HG03280 (cell line): ENCODE measurements around the gene NDUFB6.
A peak's percentile ranks its signal among the peaks of the same experiment; 100 is the strongest.
"Not testable (repeated sequence)": the region's sequence is repeated elsewhere in the genome, so short reads cannot be mapped to it uniquely, and the experiment has no call there.

Experiments used
- ATAC-seq: cut with Tn5 transposase; IDR thresholded peaks from one replicate; pipeline ENCODE4 v1.9.1; 2021; ENCODE audit warnings: mild to moderate bottlenecking, moderate library complexity; ENCODE audit not compliant: unreplicated experiment

NDUFB6 gene

DNA sequence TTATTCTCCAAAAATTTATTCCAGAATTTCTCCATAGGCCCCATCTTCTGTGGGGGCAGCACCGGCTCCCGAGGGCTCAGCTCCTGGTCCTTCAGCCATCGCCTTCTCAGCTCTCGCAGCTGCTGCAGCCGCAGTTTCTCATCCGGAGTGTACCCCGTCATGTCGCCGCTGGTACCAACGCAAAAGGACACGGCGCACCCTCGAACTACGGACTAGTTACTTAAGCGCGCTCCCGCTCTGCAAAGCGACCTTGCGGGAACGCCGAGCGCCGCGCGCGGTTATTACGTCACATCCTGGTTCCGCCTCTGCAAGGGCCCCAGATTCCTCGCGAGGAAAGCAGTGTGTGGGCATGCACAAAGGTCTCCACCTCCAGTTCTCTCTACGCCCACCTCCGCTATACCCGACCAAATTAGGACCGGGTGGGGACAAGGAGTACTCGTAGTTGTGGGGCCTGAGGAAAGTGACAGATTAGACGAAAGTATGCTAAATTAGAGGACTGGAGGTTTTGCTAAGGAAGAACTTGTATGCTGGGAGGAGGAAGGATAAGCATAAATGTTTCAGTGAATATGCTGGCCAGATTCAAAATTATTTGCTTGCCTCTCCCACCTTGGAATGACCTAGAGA lies at the start of gene NDUFB6:
NDUFB6 (minus strand) TSS at position 260 of the 624 bp plus-strand sequence; CDS start at position 161, 99 bp downstream.
- ATAC-seq = peak; percentile 82

DNA sequence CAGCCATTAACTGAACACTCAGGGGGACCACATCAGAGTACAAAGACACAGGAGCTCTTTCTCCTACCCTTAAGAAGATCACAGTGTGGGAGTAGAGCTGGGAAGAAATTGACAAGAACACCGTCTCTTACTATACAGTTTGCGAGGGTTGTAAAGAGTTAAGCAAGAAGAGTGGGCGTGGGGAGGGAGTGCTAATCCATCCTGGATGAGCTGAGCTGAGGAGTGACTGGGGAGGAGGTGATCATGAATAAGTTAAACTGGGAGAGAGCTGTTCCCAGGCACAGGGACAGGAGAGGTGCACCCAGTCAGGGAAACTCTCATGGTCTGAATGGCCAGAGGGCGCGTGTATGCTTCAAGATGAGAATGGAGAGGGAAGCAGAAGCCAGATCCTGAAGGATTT lies 45.3 kb upstream of the NDUFB6 start:
- no peak for ATAC-seq

- no peak for ATAC-seq
Measured at GRCh38 chr9:32606811-32607210, 33.9 kb upstream of the NDUFB6 start.

GRCh38 chr9:32603914-32604852 lies 31.2 kb upstream of the NDUFB6 start:
- ATAC-seq = no peak

- ATAC-seq = not testable (repeated sequence)
Measured at GRCh38 chr9:32599021-32599420, 26.1 kb upstream of the NDUFB6 start.

- no peak for ATAC-seq
Measured at GRCh38 chr9:32596936-32597335, 24.0 kb upstream of the NDUFB6 start.

DNA sequence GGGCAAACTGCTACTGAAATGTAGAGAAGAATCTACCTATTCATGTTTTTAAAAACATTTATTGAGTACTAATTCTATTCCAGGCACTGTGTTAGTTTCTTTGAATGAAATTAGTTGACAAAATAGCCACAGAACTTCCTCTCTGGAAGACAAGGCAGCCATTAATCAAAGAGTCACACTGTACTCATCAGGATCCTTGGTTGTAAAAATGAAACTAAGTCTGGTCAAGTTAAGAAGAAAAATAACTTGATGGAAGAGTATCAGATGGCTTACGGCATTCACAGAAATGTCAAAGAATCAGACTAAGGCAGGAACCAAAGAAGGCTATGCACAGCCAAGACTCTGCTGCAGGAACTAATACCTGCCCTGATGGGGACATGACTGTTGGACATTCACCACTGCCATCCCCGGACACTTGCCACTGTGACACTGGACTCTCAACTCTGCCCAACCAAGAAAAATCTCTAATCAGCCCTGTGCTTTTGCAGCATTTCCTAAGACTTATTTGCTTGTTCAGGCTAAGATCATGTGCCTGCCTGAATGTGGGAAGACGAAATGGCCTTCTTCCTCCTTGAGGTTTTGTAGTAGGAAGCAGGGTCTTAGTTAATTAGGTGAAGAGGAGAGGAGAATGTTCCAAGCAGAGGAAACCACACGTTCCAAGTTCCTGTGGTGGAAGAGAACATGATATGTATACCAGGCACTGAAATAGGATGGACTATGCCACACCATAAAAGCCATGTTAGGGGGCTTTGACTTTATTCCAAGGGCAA lies 23.3 kb upstream of the NDUFB6 start:
- no peak for ATAC-seq

GRCh38 chr9:32590898-32591297 lies 17.9 kb upstream of the NDUFB6 start:
- no peak for ATAC-seq

DNA sequence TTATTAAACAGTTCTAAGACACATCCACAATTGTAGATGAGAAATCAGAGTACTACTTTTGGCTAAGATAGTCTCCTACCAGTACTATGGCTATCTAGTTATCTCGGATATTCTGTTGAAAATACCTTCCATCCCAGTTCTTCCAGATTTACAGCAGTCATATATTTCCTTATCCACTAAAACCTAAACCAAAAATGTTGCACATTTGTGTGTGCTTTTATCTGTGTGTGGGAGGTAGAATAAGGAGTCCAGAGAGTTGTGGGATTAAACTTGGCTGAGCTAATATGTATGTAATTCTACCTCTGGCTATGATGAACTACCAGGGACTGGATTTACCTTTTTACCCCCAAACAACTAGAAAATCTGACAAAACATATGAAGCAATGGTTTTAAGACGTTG lies 17.5 kb upstream of the NDUFB6 start:
- ATAC-seq = no peak

DNA sequence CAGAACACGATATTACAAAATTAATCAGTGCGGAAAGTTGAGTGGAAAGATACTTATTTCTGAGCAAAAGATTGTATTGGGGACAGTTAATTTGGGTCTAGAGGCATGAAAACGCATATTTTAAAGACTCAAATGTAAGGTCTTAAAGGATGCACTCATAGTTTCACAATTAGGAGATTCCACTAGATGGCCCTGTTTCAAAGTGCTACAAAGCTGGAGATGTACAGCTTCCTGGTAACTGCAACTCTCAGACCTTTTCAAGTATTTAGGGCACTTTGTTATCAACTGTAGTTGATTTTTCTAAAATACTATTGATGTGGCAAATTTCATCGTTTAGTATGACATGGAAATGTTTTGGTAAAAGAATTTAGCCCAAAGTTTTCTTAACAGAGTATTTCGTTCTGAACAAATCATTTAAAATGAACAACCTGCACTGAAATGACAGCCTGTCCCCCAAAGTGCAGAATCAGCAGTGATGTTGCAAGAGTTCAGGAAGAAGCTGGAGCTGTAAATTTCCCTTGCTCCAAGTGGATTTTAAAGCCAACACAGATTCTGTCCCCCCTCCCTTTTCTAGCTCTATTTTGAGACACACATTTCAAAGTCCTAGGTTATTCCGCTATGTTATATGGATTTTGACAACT lies 16.2 kb upstream of the NDUFB6 start:
- no peak for ATAC-seq

GRCh38 chr9:32587901-32588300 lies 14.9 kb upstream of the NDUFB6 start:
- no peak for ATAC-seq

DNA sequence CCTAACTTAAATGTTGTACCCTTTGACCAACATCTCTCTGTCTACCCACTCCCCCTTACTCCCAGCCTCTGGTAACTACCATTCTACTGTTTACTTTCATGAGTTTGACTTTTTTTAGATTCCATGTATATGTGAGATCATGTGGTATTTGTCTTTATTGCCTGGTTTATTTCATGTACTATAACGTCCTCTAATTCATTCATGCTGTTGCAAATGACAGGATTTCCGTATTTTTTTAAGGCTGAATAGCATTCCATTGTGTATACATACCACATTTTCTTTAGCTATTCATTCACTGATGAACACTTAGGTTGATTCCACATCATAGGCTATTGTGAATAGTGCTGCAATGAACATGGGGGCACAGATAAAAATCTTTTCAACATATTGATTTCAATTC lies 11.8 kb upstream of the NDUFB6 start:
- ATAC-seq = no peak

DNA sequence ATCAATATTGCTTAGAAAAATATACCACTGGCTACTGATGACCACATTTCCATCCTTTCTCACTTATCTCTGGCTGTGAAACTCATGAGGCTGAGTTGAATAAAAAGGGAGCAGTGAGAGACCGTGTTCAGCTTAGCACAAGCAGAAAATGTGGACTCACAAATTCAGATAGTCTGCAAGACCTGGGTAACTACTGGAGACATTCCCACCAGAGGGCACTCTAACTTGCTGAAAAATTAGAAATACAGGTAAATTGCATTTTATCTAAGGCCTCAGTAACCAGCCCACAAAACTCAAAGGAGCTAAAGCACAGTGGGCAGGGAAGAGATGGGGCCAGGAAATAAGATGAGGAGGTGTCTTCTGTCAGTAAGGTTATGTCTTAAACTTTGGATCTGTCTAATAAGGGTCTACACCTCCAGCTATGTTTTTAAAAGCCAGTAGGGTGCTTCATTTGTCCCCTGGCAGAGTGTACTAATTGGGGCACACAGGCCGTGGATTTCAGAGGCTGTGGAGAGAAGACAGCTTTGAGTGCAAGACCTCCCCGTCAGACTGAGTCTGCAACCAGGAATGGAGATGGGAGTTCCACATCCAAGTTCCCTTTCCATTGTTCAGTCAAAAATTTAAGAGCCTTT lies 8.7 kb upstream of the NDUFB6 start:
- ATAC-seq = peak; percentile 43

GRCh38 chr9:32580631-32581300 lies 7.8 kb upstream of the NDUFB6 start:
- no peak for ATAC-seq

DNA sequence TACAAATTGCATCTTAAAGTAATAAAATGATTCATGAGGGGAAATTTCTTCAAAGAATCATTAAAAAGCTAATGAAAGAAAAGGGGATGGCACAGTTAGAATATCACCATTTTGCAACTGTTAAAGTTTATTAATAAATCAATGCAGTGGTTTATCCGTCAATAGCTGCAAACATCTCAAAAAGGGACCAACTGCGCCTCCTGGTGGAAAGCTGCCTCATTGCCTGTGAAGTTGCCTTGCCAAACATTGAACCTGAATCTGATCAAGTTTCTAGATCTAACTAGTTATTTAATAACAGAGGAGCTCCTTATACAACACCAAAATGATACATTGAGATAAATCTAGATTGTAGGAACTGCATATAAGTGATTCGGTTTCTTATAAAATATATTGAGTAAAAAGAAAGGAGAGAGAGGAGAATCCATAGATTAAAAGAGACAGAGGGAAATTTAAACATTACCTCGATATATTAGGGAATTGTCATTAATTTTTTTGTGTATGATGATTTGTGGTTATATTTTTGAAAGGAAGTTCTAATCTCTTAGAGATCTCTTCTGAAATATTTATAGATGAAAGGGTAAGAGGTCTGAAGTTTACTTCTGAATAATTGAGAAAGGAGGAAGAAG lies 6.9 kb upstream of the NDUFB6 start:
- ATAC-seq = peak; percentile 44

GRCh38 chr9:32578976-32579375 lies 6.0 kb upstream of the NDUFB6 start:
- no peak for ATAC-seq

DNA sequence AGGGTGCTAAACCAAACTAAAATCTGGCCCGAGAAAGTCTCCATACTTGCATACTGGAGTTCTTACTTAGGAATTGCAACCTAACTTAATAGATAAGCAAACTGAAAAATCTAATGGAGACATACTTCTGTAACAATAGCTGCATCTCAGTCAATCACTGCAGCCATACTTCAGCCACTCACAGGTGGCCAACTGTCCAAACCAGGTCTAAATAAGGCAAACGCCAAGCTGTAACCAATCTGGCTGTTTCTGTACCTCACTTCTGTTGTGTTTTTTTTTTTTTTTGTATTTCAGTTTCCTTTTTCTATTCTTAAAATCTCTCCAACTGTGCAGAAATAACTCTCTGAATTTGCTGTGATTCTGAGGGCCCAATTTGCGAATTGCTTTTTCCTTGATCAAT lies 4.4 kb upstream of the NDUFB6 start:
- ATAC-seq = no peak

GRCh38 chr9:32574858-32575257 lies 1.9 kb upstream of the NDUFB6 start:
- no peak for ATAC-seq

GRCh38 chr9:32573821-32574220 lies 862 bp upstream of the NDUFB6 start:
- no peak for ATAC-seq
